Loucy (cell line): Measurements from ENCODE around the gene KCNMA1.

Experiments used
- H2AFZ ChIP-seq: fragments of 200-600 bp; sonication (generic); 2 replicates; pipeline ENCODE4 v1.6.0; 2016; ENCODE audit warnings: antibody characterized with exemption, mild to moderate bottlenecking, low read length, moderate library complexity
- H3F3A ChIP-seq: fragments of 200-600 bp; 2 replicates; pipeline ENCODE4 v1.6.0; 2016; ENCODE audit warnings: antibody characterized with exemption, low read depth, mild to moderate bottlenecking
- H3K27me3 ChIP-seq: fragments of 200-600 bp; sonication (generic); 2 replicates; pipeline ENCODE4 v1.6.1; 2014; ENCODE audit warnings: low read length, mild to moderate bottlenecking; ENCODE audit not compliant: insufficient read depth, poor library complexity, severe bottlenecking
- H3K36me3 ChIP-seq: fragments of 200-600 bp; sonication (generic); 2 replicates; pipeline ENCODE4 v1.6.1; 2016; ENCODE audit warnings: low read length; ENCODE audit not compliant: insufficient read depth
- H3K4me1 ChIP-seq: fragments of 200-600 bp; sonication (generic); 2 replicates; pipeline ENCODE4 v1.5.1; 2014; ENCODE audit warnings: low read length, mild to moderate bottlenecking; ENCODE audit not compliant: insufficient read depth, poor library complexity, severe bottlenecking
- H3K4me2 ChIP-seq: fragments of 200-600 bp; sonication (generic); 2 replicates; pipeline ENCODE4 v1.6.0; 2014; ENCODE audit warnings: antibody characterized with exemption, low read length, low read depth, mild to moderate bottlenecking; ENCODE audit not compliant: poor library complexity, severe bottlenecking
- H3K4me3 ChIP-seq: fragments of 200-600 bp; sonication (generic); 2 replicates; pipeline ENCODE4 v1.5.1; 2014; ENCODE audit warnings: low read length, mild to moderate bottlenecking, mixed read lengths; ENCODE audit not compliant: poor library complexity, severe bottlenecking
- H3K79me2 ChIP-seq: fragments of 200-600 bp; sonication (generic); 2 replicates; pipeline ENCODE4 v1.6.1; 2014; ENCODE audit warnings: low read length; ENCODE audit not compliant: insufficient read depth
- H3K9ac ChIP-seq: fragments of 200-600 bp; sonication (generic); 2 replicates; pipeline ENCODE4 v1.6.0; 2014; ENCODE audit warnings: mild to moderate bottlenecking, low read depth, low read length, moderate library complexity; ENCODE audit not compliant: poor library complexity, severe bottlenecking
- H3K9me2 ChIP-seq: fragments of 200-600 bp; sonication (generic); replicated peaks from 2 replicates; pipeline ENCODE4 v1.6.1; 2016; ENCODE audit warnings: low read depth, low read length, mixed read lengths
- H3K9me3 ChIP-seq: fragments of 200-600 bp; sonication (generic); 2 replicates; pipeline ENCODE4 v1.6.1; 2014; ENCODE audit warnings: mild to moderate bottlenecking, antibody characterized with exemption, low read length, low read depth; ENCODE audit not compliant: insufficient read depth
- H4K20me1 ChIP-seq: fragments of 200-600 bp; sonication (generic); 2 replicates; pipeline ENCODE4 v1.6.0; 2014; ENCODE audit warnings: antibody characterized with exemption, low read length, mild to moderate bottlenecking; ENCODE audit not compliant: insufficient read depth, poor library complexity, severe bottlenecking
- CTCF ChIP-seq: fragments of 200-600 bp; sonication (generic); conservative IDR thresholded peaks from 2 replicates; pipeline ENCODE4 v1.5.1; 2014; ENCODE audit warnings: mild to moderate bottlenecking, antibody characterized with exemption, low read length
- EZH2phosphoT487 ChIP-seq: fragments of 200-600 bp; IDR thresholded peaks from 2 replicates; pipeline ENCODE4 v1.6.1; 2018; ENCODE audit warnings: antibody characterized with exemption, mild to moderate bottlenecking, moderate library complexity, borderline replicate concordance

The KCNMA1 gene

GRCh38 chr10:77021966-77022490, 615.6 kb downstream of the KCNMA1 start:
- H3K79me2 ChIP-seq: no peaks in the 10 kb centered on the region
- no peaks in the 10 kb centered on the region for H3K9me3 ChIP-seq
- no peak for TF ChIP-seq CTCF
- TF ChIP-seq EZH2phosphoT487: no peak
- no peaks in the 10 kb centered on the region for H3K27me3 ChIP-seq
- no peak overlapping the region for H3K4me3 ChIP-seq
- no peak overlapping the region for H2AFZ ChIP-seq
- H3K9ac ChIP-seq: no peak overlapping the region
- no peaks in the 10 kb centered on the region; the same call in 1 of the 2 replicates for H3K36me3 ChIP-seq
- H3K4me1 ChIP-seq: peaks cover 3% of the 10 kb centered on the region
- no peaks in the 10 kb centered on the region for H3K9me2 ChIP-seq
- H3K4me2 ChIP-seq: no peak overlapping the region
- no peaks in the 10 kb centered on the region for H4K20me1 ChIP-seq
- H3F3A ChIP-seq: no peaks in the 10 kb centered on the region

- Histone ChIP-seq H2AFZ (no peak overlapping the region), H3K4me2 (no peak overlapping the region), H3K9ac (no peak overlapping the region), H3K79me2 (no peaks in the 10 kb centered on the region), H3K9me3 (no peaks in the 10 kb centered on the region), H3K4me3 (no peak overlapping the region), H3K36me3 (no peaks in the 10 kb centered on the region; the same call in 1 of the 2 replicates), H3K4me1 (peaks cover 3% of the 10 kb centered on the region), H4K20me1 (no peaks in the 10 kb centered on the region), H3K27me3 (no peaks in the 10 kb centered on the region), H3F3A (no peaks in the 10 kb centered on the region), H3K9me2 (no peaks in the 10 kb centered on the region)
- TF ChIP-seq CTCF (no peak), EZH2phosphoT487 (no peak)
Observed at GRCh38 chr10:77020426-77021040, 617.1 kb downstream of the KCNMA1 start.

GRCh38 chr10:77016855-77017254, 620.8 kb downstream of the KCNMA1 start:
- TF ChIP-seq EZH2phosphoT487 (no peak), CTCF (no peak)
- no peaks in the 10 kb centered on the region for H3K79me2 ChIP-seq
- no peaks in the 10 kb centered on the region; the same call in 1 of the 2 replicates for H3K36me3 ChIP-seq
- no peak overlapping the region for H3K9ac ChIP-seq
- H2AFZ ChIP-seq: no peak overlapping the region
- H3K4me1 ChIP-seq: no peaks in the 10 kb centered on the region
- no peaks in the 10 kb centered on the region for H3K9me3 ChIP-seq
- no peaks in the 10 kb centered on the region for H3K27me3 ChIP-seq
- H3K4me3 ChIP-seq: no peak overlapping the region
- no peak overlapping the region for H3K4me2 ChIP-seq
- no peaks in the 10 kb centered on the region for H3F3A ChIP-seq
- H4K20me1 ChIP-seq: no peaks in the 10 kb centered on the region
- H3K9me2 ChIP-seq: no peaks in the 10 kb centered on the region
